C1 segment of cervical spinal cord (tissue), 14 donors: ENCODE results near the gene GPR25.

Experiments used
- DNase-seq, 14 donors: peaks; one replicate each; lab custom pipeline; 2025; lab: John Stamatoyannopoulos, UW

The GPR25 gene, protein sequence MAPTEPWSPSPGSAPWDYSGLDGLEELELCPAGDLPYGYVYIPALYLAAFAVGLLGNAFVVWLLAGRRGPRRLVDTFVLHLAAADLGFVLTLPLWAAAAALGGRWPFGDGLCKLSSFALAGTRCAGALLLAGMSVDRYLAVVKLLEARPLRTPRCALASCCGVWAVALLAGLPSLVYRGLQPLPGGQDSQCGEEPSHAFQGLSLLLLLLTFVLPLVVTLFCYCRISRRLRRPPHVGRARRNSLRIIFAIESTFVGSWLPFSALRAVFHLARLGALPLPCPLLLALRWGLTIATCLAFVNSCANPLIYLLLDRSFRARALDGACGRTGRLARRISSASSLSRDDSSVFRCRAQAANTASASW

DNA sequence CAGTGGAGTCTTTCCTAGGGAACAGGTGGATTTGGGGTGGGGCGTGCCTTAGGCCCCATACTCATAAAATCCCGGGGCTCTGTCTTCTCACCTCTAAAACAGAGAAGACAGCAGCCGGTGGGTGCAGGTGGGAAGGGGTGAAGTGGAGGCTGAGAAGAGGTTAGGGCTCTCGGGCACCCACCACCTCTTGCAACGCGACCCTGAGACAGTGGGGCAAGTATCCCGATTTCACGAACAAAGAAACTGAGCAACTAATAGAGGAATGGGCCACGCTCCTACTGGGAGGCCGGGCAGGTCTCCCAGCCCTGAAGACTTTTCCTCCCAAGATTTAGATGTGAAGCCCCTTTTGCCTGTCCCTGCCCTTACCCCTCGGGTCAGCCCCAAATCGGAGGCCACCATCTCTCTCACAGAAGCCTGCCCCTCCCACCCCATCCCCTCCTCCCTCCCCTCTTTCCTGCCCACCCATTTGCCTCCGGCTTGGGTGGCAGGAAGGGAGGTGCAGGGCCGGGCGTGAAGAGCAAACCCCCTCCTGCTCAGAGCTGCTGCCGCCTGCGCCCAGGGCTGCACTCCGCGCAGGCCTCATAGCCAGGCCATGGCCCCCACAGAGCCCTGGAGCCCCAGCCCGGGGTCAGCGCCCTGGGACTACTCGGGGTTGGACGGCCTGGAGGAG, at the start of gene GPR25:
GPR25 (plus strand) TSS at position 536 of the 670 bp plus-strand sequence; CDS start at position 593, 57 bp downstream.
- DNase-seq = no peak

DNA sequence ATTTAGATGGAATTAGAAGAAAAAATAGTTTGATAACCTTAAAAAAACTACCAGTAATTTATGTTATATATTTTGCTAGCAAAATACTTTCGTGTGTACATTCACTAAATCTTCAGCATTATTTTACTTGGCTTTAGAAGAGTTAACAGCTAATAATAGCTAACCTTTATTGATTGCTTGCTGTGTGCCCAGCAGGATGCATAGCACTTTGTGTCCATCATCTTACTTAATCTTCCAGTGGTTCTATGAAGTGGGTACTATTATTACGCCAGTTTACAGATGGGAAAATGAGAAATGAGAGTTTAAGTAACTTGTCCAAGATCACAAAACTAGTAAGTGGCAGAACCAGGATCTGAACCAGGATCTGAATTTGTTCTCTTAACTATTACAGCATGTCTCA, 41.7 kb upstream of the GPR25 start:
- DNase-seq = no peak

GRCh38 chr1:200834383-200834782, 38.4 kb upstream of the GPR25 start:
- no peak for DNase-seq

DNA sequence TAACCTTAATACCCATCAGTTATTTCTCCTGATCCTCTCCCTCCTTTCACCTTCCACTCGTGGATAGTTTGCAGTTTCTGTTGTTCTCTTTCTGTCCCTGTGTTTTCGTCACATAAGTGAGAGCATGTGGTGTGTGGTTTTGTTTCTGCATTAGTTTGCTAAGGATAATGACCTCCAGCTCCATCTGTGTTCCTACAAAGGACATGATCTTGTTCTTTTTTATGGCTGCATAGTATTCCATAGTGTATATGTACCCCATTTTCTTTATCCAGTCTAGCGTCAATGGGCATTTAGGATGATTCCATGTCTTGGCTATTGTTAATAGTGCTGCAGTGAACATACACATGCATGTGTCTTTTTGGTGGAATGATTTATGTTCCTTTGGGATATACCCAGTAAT, 36.6 kb upstream of the GPR25 start:
- no peak for DNase-seq

- no peak for DNase-seq
Observed at GRCh38 chr1:200837931-200838571, 34.7 kb upstream of the GPR25 start.

DNA sequence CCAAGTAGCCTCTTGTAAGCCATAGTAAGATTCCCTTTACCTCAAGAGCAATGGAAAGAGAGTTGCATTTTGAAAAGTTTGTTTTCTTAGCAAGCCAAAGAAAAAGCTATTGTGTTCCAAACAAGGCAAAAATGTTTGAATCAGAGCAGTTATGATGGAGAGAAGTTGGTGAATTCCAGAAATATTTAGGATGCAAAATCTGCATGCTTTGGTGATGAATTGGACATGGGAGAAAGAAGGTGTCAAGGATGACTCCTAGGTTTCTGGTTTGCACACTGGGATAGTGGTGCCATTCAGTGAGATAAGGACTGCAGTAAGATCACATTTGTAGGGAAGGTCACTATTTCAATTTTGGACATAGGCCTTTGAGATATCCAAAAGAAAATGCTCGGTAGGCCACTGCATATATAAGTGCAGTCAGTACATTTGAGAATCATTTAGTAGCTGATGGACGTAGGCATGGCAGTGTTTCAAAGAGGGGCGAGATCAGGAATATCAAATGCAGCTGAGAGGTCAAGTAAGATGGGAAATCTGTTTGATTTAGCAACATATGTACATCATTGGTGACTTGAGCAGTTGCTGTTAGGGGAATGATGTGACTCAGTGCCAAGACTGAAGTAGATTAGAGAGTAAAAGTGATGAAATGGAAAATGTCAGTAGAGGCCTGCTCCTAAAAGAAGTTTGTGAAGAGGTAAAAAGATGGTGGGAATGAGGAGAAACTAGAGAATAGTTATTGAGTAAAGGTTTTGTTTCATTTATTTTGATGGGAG, 33.9 kb upstream of the GPR25 start:
- DNase-seq = no peak

DNA sequence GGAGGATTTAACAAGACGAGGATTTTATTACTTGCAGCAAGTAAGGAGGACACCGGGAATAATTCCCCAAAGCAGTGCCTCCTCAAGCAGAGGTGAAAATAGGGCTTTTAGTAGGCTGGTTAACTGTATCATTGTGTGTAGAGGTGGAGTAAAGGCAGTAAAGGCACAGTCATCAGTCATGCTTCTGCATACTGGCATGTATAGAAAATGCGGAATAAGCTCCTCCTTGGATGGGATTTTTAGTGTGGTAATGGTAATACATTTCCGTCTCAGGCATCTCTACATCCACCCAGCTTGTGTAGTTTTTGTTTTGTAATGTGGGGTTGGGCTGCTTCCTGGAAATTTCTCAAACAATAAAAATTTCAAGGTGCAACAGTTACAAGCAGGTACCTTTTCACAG, 27.4 kb upstream of the GPR25 start:
- no peak for DNase-seq

- no peak for DNase-seq
Observed at GRCh38 chr1:200846398-200846797, 26.4 kb upstream of the GPR25 start.

DNA sequence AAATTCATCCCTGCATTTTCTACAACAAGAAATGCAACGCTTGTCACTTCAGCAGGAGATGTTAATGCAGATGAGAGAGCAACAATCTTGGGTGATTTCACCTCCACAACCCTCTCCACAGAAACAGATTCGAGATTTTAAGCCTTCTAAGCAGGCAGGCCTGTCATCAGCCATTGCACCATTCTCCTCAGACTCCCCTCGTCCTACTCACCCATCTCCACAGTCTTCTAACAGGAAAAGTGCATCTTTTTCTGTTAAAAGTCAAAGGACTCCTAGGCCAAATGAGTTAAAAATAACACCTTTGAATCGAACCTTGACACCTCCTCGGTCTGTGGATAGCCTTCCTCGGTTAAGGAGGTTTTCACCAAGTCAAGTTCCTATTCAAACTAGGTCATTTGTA, 23.4 kb upstream of the GPR25 start:
- DNase-seq = no peak

- DNase-seq = no peak
Observed at GRCh38 chr1:200850554-200850953, 22.2 kb upstream of the GPR25 start.

DNA sequence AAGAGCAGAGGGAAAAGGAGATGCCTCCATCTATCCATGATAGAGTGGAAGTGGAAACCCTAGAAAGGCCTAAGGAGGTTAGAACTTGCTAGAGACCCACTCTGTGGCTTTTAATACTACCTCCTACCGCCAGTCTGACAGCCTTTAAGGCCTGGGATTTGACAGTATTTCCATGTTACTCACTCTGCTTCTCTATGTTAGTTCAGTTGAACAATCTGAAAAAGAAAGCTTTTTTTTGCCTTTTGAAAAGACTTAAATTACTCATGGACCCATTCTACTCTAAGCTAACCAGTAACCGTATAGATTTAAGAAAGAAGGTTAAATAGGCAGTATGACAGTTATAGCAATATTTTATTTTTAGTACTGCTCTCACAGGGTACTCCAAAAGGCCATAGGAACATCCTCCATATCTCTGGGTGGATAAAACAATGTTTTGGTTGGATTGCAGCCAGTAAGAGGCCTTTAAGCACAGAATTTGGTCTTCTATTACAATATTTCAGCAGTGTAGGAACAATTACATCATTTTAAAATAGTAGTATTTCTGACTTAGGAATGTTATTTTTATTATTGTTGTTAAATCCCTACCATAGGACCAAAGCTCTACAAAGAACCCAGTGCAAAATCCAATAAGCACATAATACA, 15.9 kb upstream of the GPR25 start:
- DNase-seq = no peak

- DNase-seq = no peak
Observed at GRCh38 chr1:200857804-200858203, 15.0 kb upstream of the GPR25 start.

DNA sequence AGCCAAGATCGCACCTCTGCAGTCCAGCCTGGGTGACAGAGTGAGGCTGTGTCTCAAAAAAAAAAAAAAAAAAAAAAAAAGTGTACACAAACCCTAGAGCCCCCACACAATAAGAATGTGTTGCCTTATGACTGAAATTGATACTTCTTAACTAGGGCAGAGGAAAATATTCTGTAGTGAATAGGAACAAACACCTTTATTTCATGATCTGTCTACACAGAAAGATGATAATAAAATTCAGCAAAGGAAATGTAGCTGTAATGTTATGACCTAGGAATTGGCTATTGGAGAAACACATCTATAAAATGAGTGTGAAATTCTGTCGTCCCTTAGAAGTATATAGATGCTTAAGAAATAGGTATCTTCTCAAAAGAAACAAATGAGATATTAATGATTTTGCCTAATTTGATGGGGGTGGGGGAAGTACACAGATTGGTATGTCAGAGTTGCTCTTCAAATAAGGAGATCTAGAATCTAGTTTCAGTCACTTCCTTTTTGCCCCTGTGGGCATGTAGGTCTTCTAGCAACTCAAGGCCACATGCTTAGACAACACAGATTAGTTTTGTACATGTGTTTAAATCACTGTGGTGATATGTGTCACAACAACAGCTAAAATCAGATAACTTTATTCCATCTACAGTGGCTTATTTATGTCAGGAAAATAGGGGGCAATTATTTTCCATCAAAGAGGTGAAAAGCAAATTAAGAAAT, 10.7 kb upstream of the GPR25 start:
- no peak for DNase-seq

DNA sequence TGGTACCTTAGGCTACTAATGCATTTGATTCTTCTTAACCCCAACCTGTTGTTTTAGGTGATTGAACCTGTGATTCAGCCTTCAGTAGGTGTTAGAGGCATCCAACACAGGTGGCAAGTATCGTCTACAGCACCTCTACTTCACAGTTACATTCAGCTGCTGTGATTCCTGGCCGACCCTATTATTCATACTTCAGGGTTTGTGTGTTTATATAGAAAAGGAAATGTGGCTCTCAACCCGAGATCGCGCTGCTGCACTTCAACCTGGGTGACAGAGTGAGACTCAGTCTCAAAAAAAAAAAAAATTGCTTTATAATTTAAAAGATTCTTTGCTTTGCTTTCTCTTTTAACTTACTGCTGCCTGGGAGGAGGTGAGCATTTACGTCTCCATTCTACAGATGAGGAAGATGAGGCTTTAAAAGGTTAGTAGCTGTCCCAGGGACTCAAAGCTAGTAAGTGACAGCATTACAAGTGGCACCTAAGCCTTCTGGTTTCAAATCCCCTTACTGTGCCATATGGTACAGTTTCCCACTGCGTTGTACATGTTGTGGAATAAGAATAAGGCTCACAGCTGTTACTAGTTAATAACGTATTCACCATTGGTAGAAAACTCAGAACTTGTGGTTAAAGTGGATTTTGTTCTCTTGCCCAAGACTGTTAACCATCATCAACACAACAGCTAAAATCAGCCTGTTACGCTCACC, 9.9 kb upstream of the GPR25 start:
- DNase-seq = no peak

GRCh38 chr1:200866116-200866515, 6.7 kb upstream of the GPR25 start:
- DNase-seq = no peak

GRCh38 chr1:200866521-200866920, 6.3 kb upstream of the GPR25 start:
- no peak for DNase-seq

- DNase-seq = no peak
Observed at GRCh38 chr1:200867018-200867811, 5.6 kb upstream of the GPR25 start.

DNA sequence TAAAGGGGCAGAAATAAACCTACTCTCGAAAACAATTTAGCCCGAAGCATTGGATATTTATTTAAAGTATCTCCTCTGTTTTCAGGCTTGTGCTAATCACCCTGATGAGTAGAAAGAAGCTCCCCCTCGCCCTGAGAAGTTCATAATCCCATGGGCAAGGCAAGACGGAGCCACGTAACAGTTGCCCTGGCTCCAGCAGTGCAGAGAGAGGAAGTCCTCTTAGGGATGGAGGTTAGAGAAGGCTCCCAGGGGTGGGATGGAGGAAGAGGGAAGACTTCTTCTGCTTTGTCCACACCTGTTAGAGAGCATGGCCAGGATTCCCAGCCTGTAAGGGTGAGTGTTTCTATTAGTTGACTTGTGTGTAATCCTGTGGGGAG, 3.4 kb upstream of the GPR25 start:
- DNase-seq = no peak

DNA sequence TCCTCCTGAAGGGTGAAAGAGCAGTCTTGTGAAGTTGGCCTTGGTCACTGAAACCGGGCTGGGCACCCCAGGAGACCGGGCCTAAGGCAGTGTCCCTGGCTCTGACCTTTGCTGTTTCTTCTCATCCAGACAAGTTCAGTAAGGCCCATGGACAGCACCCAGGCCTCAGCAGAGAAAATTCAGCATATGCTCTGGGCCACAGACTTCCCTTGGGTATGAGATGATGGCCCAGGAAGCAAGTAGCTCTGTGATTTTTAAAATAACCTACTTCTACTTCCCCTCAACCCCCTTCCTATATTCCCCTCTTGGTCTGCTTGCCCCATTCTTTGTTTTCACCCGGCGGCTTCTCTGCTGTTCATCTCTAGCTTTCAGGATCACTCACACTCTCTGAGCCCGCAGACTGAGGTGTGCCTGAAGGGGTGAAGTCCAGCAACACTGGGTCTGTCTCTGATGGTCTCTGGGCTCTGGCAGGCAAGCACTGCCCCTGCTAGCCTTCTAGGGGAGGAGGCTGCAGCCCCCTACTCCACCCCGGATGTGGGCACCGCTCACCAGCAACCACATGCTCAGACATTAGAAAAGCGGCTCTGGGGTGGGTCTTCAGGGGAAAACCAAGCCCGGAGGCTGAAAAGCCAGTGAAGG, 2.9 kb upstream of the GPR25 start:
- no peak for DNase-seq
